K562 (cell line): ENCODE data around the gene ARSJ. TPM values are rescaled to one million over a fixed set of nuclear protein-coding genes. Genes with fewer than 3 reads are reported as not detected.

Experiments
- ATAC-seq: fragments of 200-7000 bp; cut with Tn5 transposase; 3 replicates; pipeline ENCODE4 v1.9.1; 2020; ENCODE audit warnings: moderate library complexity
- BruUV-seq: library from RNA; stranded (reverse); fragments of 400-500 nt; replicated peaks from 2 replicates; lab custom pipeline; 2021; lab: Mats Ljungman, UMichigan
- CTCF ChIA-PET: fragments of 300-600 bp; formaldehyde crosslinking; extraction: SDS; loops from one replicate; lab custom pipeline; 2021; ENCODE audit warnings: low intra/inter-chr PET ratio; lab: Yijun Ruan, JAX
- POLR2A ChIA-PET: fragments of 300-600, 350-650 bp; sonication (Branson Sonifier 250); formaldehyde crosslinking; extraction: SDS; loops from one replicate; lab custom pipeline; 2021; ENCODE audit warnings: antibody characterized with exemption, inconsistent platforms; lab: Yijun Ruan, JAX
- DNase-seq, 4 experiments: peaks; one replicate each; pipeline versions ENCODE4 v3.0.0 to v3.0.0-alpha.2; 2011 to 2018; ENCODE audit warnings: low spot score in 3 of 4, mixed read lengths in 3 of 4; ENCODE audit errors: extremely low read depth in 1 of 4
- FAIRE-seq: peaks from 2 replicates; lab custom pipeline; 2011; peaks lifted over from hg19 to GRCh38; lab: Jason Lieb, UNC
- H2AFZ ChIP-seq: 2 replicates; pipeline ENCODE4 v1.6.0; 2011; ENCODE audit warnings: low read depth, low read length, control low read depth, inconsistent platforms
- H3K27ac ChIP-seq: fragments of 200-600 bp; 3 replicates; pipeline ENCODE4 v1.8.0; 2011; ENCODE audit warnings: low read depth, mild to moderate bottlenecking, control low read depth, inconsistent platforms, low read length, moderate library complexity, mixed read lengths; ENCODE audit errors: extremely low read depth
- H3K27me3 ChIP-seq, 2 experiments: fragments of 300-600 bp in 1 of 2; 2 replicates in 1 of 2; 3 replicates in 1 of 2; pipeline versions ENCODE4 v1.6.0 to v1.8.0; 2011; ENCODE audit warnings: inconsistent platforms in 2 of 2, low read length in 2 of 2, mild to moderate bottlenecking in 1 of 2, mixed read lengths in 1 of 2, moderate library complexity in 1 of 2; ENCODE audit not compliant: control insufficient read depth in 2 of 2, insufficient read depth in 2 of 2
- H3K36me3 ChIP-seq: fragments of 300-600 bp; 3 replicates; pipeline ENCODE4 v1.8.0; 2011; ENCODE audit warnings: mild to moderate bottlenecking, low read length, inconsistent platforms; ENCODE audit not compliant: control insufficient read depth, insufficient read depth
- H3K4me1 ChIP-seq, 2 experiments: fragments of 200-600 bp in 1 of 2; replicated peaks in 1 of 2; 2 replicates in 1 of 2; 3 replicates in 1 of 2; pipeline versions ENCODE4 v1.5.1 to v1.8.0; 2011; ENCODE audit warnings: inconsistent platforms in 2 of 2, low read length in 2 of 2, mild to moderate bottlenecking in 1 of 2, mixed read lengths in 1 of 2, moderate library complexity in 1 of 2; ENCODE audit not compliant: control insufficient read depth in 2 of 2, insufficient read depth in 2 of 2
- H3K4me2 ChIP-seq: 2 replicates; pipeline ENCODE4 v1.6.1; 2011; ENCODE audit warnings: low read length, control low read depth, inconsistent platforms, mixed read lengths; ENCODE audit not compliant: insufficient read depth
- H3K4me3 ChIP-seq: fragments of 200-600 bp; sonication (generic), shearing (Covaris generic); 2 replicates; pipeline ENCODE4 v1.5.1; 2016; ENCODE audit warnings: control low read depth, inconsistent platforms
- H3K79me2 ChIP-seq: fragments of 200-600 bp; 3 replicates; pipeline ENCODE4 v1.8.0; 2011; ENCODE audit warnings: low read length, inconsistent platforms; ENCODE audit not compliant: control insufficient read depth, insufficient read depth
- H3K9ac ChIP-seq, 2 experiments: 2 replicates each; pipeline versions ENCODE4 v1.6.0 to v1.6.1; 2011; ENCODE audit warnings: low read depth in 2 of 2, low read length in 2 of 2, control low read depth in 1 of 2, inconsistent platforms in 1 of 2, mild to moderate bottlenecking in 1 of 2, mixed read lengths in 1 of 2; ENCODE audit not compliant: insufficient read depth in 1 of 2
- H3K9me1 ChIP-seq: one replicate; pipeline ENCODE4 v1.6.0; 2011; ENCODE audit warnings: inconsistent platforms, mild to moderate bottlenecking, low read length, moderate library complexity; ENCODE audit not compliant: control insufficient read depth, insufficient read depth
- H3K9me3 ChIP-seq: replicated peaks from 2 replicates; pipeline ENCODE4 v1.5.1; 2011; ENCODE audit warnings: low read depth, low read length, inconsistent platforms; ENCODE audit not compliant: control insufficient read depth, insufficient read depth
- H4K20me1 ChIP-seq: replicated peaks from 2 replicates; pipeline ENCODE4 v1.6.1; 2011; ENCODE audit warnings: low read length, inconsistent platforms, mixed read lengths; ENCODE audit not compliant: control insufficient read depth, insufficient read depth
- GATA2 ChIP-seq: sonication (generic); formaldehyde crosslinking; IDR thresholded peaks from 2 replicates; pipeline ENCODE4 v1.4.0; 2020; ENCODE audit warnings: mild to moderate bottlenecking, missing genetic modification reagents
- POLR2A ChIP-seq: fragments of 450-650 bp; conservative IDR thresholded peaks from 2 replicates; pipeline ENCODE4 v1.6.1; 2016
- ZNF274 ChIP-seq: IDR thresholded peaks from 2 replicates; pipeline ENCODE4 v1.6.1; 2011; ENCODE audit warnings: low read depth, mild to moderate bottlenecking, low read length, moderate library complexity, borderline replicate concordance
- WGBS: fragments of 100-300 bp; shearing (Covaris generic); methylation state at CpG from one replicate; pipeline ENCODE4 v1.1.6; 2016; ENCODE audit warnings: low coverage, mixed read lengths; ENCODE audit not compliant: insufficient coverage; ENCODE audit errors: missing lambda C conversion rate; 5-methylcytosine and 5-hydroxymethylcytosine counted together
- in situ Hi-C: fragments of 300-500 bp; cut with MboI; formaldehyde crosslinking; loops from 4 replicates; pipeline ENCODE4 v1.15.0; 2018; ENCODE audit warnings: inconsistent platforms, mixed read lengths
- intact Hi-C: fragments of 100-400 bp; cut with micrococcal nuclease; formaldehyde crosslinking; loops from 2 replicates; pipeline ENCODE4 v1.14.2; 2022
- polyA plus RNA-seq, 8 experiments: library from polyadenylated mRNA; depleted of rRNA in 4 of 8; stranded (reverse) in 5 of 8; unstranded in 3 of 8; fragments of >200 nt; fragmentation: Nextera tagmentation in 2 of 8; fragmentation: Illumina TruSeq in 1 of 8; extraction: Ambion mirVana in 2 of 8; extraction: Trizol in 1 of 8; gene quantifications; 2 replicates each; pipeline versions ENCODE4 v1.2.1 to v1.2.3, GENCODE V29; 2011 to 2014; ENCODE audit warnings: inconsistent platforms in 1 of 8, missing spikeins in 1 of 8
- total RNA-seq, 7 experiments: library from RNA; depleted of rRNA in 6 of 7; stranded (reverse); fragments of >200 nt in 6 of 7; fragmentation: Illumina TruSeq in 2 of 7; extraction: Trizol in 2 of 7; gene quantifications; 2 replicates each; pipeline versions ENCODE4 v1.2.1 to v1.2.3, GENCODE V29; 2011 to 2021; ENCODE audit warnings: low replicate concordance in 1 of 7
- TF ChIP-seq, protein P1 (sequence below): fragments of 450-650 bp; formaldehyde crosslinking; IDR thresholded peaks from 2 replicates; pipeline ENCODE4 v1.4.0; 2022; ENCODE audit warnings: mild to moderate bottlenecking, moderate library complexity
- TF ChIP-seq, protein P2 (sequence below), 2 experiments: IDR thresholded peaks; 2 replicates each; pipeline ENCODE4 v1.6.1; 2012; ENCODE audit warnings: improper control_type of control experiment in 2 of 2, low read depth in 2 of 2, low read length in 2 of 2, borderline replicate concordance in 1 of 2
- TF ChIP-seq, protein P3 (sequence below): sonication (generic); formaldehyde crosslinking; IDR thresholded peaks from 2 replicates; pipeline ENCODE4 v1.8.0; 2022; ENCODE audit warnings: mild to moderate bottlenecking, missing genetic modification reagents

ARSJ gene
- total and polyA plus RNA-seq, 9 of the 15 experiments (the other 6 are each of a cell fraction or from before 2014, with no cell fraction given) = not detected

DNA sequence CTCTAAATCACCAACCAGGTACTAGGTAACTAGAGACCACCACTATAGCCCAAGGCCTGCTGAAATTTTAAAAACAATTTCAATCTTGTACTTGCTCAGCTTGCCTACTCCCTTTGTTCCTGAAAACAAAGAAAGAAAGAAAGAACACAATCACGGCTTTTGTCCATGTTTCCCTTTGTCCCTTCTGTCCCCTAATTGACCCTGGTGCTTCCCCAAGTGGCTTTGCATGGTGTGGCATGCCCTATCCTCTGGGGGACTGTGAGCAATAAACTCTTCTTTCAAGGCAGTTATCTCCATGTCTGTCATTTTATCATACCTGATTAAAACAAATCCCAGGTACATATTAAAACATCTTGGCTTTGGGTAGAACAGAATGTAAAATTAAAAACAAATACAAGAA, 94.8 kb downstream of the ARSJ start:
- Histone ChIP-seq H4K20me1 (no peaks in the 10 kb centered on the region), H3K4me3 (no peak overlapping the region), H2AFZ (no peak overlapping the region)
- no CpG with 5 or more reads among the region's 1 CpG for WGBS
- POLR2A ChIA-PET = no interaction called here
- TF ChIP-seq ZNF274 (no peak), GATA2 (CRISPR knock-in tag) (no peak), POLR2A (no peak)
- TF ChIP-seq, protein P1, sequence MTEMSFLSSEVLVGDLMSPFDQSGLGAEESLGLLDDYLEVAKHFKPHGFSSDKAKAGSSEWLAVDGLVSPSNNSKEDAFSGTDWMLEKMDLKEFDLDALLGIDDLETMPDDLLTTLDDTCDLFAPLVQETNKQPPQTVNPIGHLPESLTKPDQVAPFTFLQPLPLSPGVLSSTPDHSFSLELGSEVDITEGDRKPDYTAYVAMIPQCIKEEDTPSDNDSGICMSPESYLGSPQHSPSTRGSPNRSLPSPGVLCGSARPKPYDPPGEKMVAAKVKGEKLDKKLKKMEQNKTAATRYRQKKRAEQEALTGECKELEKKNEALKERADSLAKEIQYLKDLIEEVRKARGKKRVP (CRISPR knock-in tag) = no peak
- TF ChIP-seq, protein P2, sequence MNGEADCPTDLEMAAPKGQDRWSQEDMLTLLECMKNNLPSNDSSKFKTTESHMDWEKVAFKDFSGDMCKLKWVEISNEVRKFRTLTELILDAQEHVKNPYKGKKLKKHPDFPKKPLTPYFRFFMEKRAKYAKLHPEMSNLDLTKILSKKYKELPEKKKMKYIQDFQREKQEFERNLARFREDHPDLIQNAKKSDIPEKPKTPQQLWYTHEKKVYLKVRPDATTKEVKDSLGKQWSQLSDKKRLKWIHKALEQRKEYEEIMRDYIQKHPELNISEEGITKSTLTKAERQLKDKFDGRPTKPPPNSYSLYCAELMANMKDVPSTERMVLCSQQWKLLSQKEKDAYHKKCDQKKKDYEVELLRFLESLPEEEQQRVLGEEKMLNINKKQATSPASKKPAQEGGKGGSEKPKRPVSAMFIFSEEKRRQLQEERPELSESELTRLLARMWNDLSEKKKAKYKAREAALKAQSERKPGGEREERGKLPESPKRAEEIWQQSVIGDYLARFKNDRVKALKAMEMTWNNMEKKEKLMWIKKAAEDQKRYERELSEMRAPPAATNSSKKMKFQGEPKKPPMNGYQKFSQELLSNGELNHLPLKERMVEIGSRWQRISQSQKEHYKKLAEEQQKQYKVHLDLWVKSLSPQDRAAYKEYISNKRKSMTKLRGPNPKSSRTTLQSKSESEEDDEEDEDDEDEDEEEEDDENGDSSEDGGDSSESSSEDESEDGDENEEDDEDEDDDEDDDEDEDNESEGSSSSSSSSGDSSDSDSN (IDR thresholded peaks at IDR 0.05; ENCODE audit: borderline replicate concordance in 1 of 2, low read depth in 2 of 2, low read length in 2 of 2) = no peak
- TF ChIP-seq, protein P3, sequence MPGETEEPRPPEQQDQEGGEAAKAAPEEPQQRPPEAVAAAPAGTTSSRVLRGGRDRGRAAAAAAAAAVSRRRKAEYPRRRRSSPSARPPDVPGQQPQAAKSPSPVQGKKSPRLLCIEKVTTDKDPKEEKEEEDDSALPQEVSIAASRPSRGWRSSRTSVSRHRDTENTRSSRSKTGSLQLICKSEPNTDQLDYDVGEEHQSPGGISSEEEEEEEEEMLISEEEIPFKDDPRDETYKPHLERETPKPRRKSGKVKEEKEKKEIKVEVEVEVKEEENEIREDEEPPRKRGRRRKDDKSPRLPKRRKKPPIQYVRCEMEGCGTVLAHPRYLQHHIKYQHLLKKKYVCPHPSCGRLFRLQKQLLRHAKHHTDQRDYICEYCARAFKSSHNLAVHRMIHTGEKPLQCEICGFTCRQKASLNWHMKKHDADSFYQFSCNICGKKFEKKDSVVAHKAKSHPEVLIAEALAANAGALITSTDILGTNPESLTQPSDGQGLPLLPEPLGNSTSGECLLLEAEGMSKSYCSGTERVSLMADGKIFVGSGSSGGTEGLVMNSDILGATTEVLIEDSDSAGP (CRISPR knock-in tag) = no peak
- TF ChIP-seq, all 486 proteins: peak for 0
- H3K4me2 ChIP-seq = no peak overlapping the region
- H3K9me3 ChIP-seq = no peaks in the 10 kb centered on the region
- H3K9ac ChIP-seq = no peak overlapping the region
- CTCF ChIA-PET = no interaction called here
- DNase-seq = no peak
- no peaks in the 10 kb centered on the region for H3K79me2 ChIP-seq
- FAIRE-seq = no peak
- no peak overlapping the region for H3K27ac ChIP-seq
- no TSS peak for BruUV-seq
- no peaks in the 10 kb centered on the region for H3K36me3 ChIP-seq
- intact Hi-C loops = no loop called here
- H3K4me1 ChIP-seq = no peaks in the 10 kb centered on the region
- H3K27me3 ChIP-seq = no peaks in the 10 kb centered on the region
- in situ Hi-C loops = no loop called here
- no peaks in the 10 kb centered on the region for H3K9me1 ChIP-seq
- ATAC-seq = no peak
